Breast epithelium (tissue), 3 donors: ENCODE data around the gene SPOCK3.

ENCODE experiments used
- POLR2A ChIP-seq: fragments of 450-650 bp; IDR thresholded peaks from one replicate; pipeline ENCODE4 v1.6.1; 2016; ENCODE audit warnings: antibody characterized with exemption, mild to moderate bottlenecking, moderate library complexity
- TF ChIP-seq, protein P1 (sequence below), 3 donors: fragments of 450-650 bp; IDR thresholded peaks; one replicate each; pipeline ENCODE4 v1.5.1; 2016 to 2017; ENCODE audit warnings: antibody characterized with exemption in 3 of 3, mild to moderate bottlenecking in 3 of 3, moderate library complexity in 3 of 3

DNA sequence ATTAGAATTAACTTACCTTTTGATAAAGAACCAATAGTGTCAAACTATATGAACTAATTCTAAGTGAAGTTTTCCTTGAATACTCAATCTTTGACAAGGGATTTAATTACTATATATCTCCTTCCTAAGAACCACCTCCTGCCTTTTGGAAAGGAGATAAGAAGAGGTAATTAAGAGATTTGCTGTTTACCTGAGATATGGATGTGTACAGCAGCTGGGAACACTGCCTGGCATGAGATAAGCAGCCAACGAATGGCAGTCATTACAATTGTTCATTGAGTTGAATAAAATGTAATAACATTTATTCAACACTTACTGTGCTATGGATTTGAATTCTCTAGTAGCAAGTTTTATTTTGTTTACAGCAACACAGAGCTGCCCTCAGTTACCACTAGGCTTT is 407.1 kb downstream of the SPOCK3 start:
- TF ChIP-seq, protein P1, sequence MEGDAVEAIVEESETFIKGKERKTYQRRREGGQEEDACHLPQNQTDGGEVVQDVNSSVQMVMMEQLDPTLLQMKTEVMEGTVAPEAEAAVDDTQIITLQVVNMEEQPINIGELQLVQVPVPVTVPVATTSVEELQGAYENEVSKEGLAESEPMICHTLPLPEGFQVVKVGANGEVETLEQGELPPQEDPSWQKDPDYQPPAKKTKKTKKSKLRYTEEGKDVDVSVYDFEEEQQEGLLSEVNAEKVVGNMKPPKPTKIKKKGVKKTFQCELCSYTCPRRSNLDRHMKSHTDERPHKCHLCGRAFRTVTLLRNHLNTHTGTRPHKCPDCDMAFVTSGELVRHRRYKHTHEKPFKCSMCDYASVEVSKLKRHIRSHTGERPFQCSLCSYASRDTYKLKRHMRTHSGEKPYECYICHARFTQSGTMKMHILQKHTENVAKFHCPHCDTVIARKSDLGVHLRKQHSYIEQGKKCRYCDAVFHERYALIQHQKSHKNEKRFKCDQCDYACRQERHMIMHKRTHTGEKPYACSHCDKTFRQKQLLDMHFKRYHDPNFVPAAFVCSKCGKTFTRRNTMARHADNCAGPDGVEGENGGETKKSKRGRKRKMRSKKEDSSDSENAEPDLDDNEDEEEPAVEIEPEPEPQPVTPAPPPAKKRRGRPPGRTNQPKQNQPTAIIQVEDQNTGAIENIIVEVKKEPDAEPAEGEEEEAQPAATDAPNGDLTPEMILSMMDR (IDR thresholded peaks at IDR 0.05) = no peak
- no peak for TF ChIP-seq POLR2A
